HS-5 (cell line): ENCODE measurements around the gene XXYLT1.

ENCODE experiments used
- DNase-seq: peaks from one replicate; pipeline ENCODE4 v3.0.0-alpha.2; 2012; ENCODE audit warnings: low read depth

Gene XXYLT1

GRCh38 chr3:195077611-195078540 is 193.1 kb downstream of the XXYLT1 start:
- DNase-seq = no peak

- DNase-seq = no peak
These were observed 193.9 kb downstream of the XXYLT1 start for GRCh38 chr3:195076981-195077610.

- no peak for DNase-seq
These were observed 194.8 kb downstream of the XXYLT1 start for GRCh38 chr3:195075941-195076875.

- no peak for DNase-seq
These were observed 195.6 kb downstream of the XXYLT1 start for GRCh38 chr3:195075199-195075940.

GRCh38 chr3:195073866-195074860 is 196.8 kb downstream of the XXYLT1 start:
- DNase-seq = no peak

- DNase-seq = no peak
These were observed 197.9 kb downstream of the XXYLT1 start for GRCh38 chr3:195072916-195073564.

GRCh38 chr3:195071916-195072820 is 198.8 kb downstream of the XXYLT1 start:
- no peak for DNase-seq

GRCh38 chr3:195071011-195071728 is 199.8 kb downstream of the XXYLT1 start:
- DNase-seq = no peak

- no peak for DNase-seq
These were observed 200.6 kb downstream of the XXYLT1 start for GRCh38 chr3:195070336-195070735.

- no peak for DNase-seq
These were observed 201.3 kb downstream of the XXYLT1 start for GRCh38 chr3:195069501-195070251.

- no peak for DNase-seq
These were observed 202.6 kb downstream of the XXYLT1 start for GRCh38 chr3:195068084-195069080.

- DNase-seq = no peak
These were observed 204.5 kb downstream of the XXYLT1 start for GRCh38 chr3:195066441-195066841.

GRCh38 chr3:195065864-195066185 is 205.1 kb downstream of the XXYLT1 start:
- no peak for DNase-seq

- no peak for DNase-seq
These were observed 205.7 kb downstream of the XXYLT1 start for GRCh38 chr3:195065142-195065863.

GRCh38 chr3:195064300-195064931 is 206.5 kb downstream of the XXYLT1 start:
- DNase-seq = no peak
